Hypothalamus (tissue), 51 donors: ENCODE measurements around the gene ZNF605.
"Not testable (repeated sequence)": the region's sequence is repeated elsewhere in the genome, so short reads cannot be mapped to it uniquely, and the experiment has no call there.

Experiments
- DNase-seq, 51 donors: peaks; one replicate each; lab custom pipeline; 2025; lab: John Stamatoyannopoulos, UW

ZNF605 gene

DNA sequence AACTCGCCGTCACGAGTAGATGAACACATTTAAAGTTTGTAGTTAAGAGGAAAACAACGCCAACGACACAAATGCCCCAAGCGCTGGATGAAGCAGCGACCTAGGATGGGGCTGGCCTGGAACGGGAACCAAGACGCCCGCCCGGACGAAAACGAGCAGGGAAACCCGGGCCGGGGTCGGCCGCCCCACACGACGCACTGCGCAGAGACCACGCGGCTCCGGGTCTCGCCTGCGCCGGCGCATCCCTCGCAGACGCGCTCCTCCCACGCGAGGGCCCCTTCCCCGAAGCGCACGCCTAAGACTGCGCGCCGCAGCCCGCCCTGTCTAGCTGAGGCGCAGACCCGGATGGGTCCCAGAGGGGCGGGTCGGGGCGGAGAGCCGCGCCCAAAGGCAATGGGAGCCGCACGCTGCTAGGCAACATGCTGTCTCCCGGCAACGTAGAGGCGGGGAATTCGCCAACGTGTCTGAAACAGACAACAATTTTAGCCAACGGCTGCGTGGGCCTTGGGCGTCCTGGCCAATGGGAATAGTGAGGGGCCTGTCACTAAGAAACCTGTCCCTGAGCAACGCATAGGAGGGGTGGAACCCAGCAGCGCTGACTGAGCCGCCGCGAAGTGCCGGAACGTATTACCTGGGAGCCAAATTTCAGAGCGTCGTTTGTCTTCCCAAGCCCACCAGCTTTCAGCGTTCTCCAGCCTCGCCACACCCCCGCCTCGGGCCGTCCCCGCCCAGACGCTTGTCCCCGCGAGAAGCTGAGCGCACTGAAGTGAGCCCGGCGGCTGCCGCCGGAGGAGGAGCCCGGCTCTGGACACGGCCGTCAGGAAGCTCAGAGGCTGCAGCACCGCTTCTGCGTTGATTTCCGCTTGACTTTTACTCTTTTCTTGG lies 47.7 kb downstream of the ZNF605 start:
- DNase-seq: peak; percentile 38 to 97 (median 91)

DNA sequence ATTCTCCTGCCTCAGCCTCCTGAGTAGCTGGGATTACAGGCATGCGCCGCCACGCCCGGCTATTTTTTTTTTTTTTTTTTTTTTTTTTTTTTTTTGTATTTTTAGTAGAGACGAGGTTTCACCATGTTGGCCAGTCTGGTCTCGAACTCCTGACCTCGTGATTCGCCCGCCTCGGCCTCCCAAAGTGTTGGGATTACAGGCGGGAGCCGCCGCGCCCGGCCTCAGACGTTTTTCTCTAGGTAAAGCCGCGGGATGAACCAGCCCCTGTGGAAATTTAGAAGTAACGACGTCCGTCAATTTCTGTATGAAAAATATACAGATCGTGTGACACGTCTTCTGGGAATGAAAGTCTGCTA lies 48.3 kb downstream of the ZNF605 start:
- DNase-seq: peak in 1 of 51 donors; percentile 34

DNA sequence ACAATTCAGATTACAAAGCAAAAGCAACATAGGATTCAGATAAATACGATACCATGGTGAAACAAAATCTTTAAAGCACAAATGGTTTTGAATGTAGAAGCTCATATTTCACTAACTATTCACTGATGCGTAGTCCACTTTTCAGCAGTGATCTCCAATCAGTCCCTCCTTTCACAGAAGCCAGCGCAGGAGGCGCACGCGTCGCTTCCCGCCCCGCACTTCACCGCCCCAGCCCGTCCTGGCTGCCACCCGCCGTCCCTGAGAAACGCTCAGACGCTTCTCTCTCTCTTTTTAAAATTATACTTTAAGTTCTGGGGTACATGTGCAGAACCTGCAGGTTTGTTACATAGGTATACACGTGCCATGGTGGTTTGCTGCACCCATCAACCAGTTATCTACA lies 48.9 kb downstream of the ZNF605 start:
- DNase-seq: peak in 3 of 51 donors; percentile 2 to 9 (median 8)

DNA sequence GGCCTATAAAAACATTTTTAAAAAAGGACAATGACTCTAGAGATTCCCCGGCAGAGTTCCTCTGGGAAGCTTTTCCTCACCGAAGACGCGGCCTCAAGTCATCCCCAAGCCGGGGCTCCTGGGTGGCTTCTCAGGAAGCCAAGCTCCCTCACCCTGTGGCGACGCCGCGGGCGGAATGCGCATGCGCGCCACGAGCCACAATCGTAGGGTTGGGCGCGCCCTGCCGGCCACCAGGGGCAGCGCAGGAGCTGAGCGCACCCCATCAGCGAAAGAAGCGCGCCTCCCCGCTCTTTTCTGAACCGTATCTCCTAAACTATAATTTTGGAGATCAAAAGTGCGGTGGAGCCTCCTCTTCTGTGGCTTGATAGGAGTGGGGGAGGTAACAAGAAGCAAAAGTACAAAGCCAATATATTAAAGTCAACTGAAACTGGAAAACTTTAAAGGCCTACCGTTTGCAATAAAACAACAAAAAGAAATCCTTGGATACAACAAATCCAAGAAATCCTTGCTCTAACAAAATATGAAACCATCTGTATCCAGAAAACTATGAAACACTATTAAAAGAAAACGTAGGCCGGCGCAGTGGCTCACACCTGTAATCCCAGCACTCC lies 51.3 kb downstream of the ZNF605 start:
- DNase-seq: peak in 44 of 51 donors; percentile 1 to 76 (median 37)

DNA sequence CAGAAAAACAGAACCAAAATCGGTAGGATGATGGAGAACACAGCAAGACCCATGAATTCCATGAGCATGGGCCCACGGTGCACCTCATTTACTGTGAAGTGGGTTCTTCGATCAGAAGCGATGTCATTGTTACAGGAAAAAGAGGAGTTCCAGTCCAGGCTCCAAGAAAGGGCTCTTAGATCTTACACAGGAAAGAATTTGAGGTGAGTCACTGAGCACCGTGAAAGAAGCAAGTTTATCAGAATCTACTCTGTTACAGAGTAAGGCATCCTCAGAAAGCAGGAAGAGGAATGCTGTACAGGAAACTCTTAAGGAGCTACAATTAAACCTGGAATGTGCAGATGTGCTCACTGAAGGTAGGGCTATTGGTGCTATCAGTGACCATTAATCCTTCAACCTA lies 57.1 kb downstream of the ZNF605 start:
- no peak for DNase-seq

DNA sequence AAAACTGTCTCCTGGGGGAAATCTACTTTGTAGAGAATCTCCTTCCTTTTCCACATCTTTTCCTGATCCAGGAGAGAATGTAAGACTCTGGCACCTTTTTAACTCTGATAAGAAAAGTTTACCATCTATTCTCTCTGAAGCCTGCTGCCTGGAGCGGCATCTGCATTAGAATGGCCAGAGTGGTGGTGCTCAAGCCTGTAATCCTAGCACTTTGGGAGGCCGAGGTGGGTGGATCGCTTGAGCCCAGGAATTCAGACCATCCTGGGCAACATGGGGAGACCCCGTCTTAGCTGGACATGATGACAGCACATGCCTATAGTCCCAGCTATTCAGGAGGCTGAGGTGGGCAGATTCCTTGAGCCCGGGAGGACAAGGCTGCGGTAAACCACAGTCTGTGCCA lies 67.3 kb downstream of the ZNF605 start:
- no peak for DNase-seq

DNA sequence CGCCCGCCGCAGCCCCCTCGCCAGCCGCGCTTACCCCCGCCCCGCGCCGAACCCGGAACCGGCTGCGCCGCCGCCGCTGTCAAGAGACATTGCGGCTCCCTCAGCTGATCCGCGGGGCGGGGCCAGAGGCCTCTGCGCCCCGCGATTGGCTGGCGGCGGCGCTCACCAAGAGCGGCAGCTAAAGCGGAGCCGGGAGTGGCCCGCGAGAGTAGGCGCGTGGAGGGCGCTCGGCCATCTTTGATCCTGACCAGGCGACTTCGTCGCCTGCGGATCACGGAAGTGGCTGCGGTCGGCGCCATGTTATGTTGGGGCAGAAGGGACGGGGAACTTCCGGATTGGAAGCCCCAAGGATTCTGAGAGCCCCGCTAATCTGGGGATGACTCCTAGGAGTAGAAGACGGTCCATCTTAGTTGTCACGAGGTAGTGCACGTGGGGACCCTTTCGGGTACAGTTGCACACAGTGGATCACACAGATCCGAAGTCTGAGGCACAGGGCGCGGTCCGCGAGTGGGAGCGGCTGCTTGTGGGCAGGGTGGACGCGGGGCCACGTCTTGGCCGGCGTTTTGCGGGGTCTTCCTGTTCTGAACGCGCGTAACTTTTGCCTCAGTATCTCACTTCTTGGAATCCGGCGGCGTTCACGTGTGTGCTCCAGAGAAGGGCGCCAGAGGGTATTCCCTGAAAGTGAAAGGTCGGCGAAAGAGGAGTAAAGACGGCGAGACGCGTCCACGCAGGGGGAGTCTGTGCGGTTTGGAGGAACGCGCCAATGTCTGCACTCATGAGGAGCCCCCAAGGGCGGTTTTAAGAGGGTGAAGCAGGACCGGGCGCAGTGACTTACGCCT lies 68.4 kb downstream of the ZNF605 start, which contains the start of gene CHFR:
TSS of gene CHFR (minus strand) at position 93 of the 839 bp plus-strand sequence. CDS start 277 bp downstream, outside the sequence.
- DNase-seq: peak; percentile 35 to 98 (median 95)

DNA sequence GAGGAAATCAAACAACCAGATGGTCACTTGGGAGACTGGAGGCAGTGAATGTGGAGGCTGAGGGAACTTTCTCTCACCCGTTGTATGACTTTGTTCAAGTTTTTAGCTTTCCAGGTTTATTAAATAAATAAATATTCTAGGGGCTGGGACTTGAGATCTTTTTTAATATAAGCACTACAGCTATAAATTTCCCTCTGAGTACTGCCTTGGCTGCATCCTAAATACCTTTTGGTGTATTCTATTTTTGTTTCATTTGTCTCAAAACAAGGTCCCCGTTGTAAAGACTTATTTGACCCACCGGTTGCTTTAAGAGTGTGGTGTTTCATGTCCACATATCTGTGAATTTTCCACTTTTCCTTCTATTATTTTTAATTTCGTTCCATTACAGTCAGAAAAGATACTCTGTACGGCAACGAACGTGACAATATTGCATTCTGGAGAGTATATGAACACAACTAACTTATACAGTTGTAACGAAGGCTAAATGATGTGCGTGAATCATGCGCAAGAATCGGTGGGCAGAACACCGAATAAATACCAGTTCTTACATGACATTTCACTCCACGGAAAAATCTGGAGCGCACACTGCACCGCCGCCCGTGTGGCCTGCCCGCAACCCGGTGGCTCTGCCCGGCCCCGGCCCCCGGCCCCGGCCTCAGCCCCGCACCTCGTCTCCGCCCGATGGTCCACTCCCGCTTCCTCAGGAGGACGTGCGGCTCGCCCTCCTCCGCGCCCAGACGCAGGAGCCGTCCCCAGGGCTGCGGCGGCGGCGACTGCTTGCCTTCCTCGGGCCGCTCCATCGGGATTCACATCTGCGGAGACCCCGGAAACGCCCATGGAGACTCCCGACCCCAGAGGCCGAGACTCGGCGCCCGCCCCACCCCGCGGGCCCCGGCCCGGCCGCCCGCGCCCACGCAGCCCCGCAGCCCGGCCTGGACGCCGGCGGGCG lies 69.3 kb downstream of the ZNF605 start:
- peak in 11 of 51 donors; percentile 23 to 73 (median 44) for DNase-seq

DNA sequence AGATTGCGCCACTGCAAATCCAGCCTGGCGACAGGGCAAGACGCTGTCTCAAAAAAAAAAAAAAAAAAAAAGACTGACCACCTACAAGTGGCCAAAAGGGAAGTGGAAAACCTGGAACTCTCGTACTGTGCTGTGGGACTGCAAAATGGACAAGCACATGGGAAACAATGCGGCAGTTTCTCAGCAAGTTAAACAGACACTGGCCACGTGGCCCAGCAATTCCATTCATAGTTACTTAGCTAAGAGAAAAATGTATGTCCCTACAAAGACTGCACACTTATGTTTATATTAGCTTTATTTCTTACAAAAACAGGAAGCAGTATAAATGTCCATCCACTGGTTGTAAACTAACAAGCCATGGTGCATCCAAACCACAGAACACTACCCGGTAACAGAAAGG lies 74.3 kb downstream of the ZNF605 start:
- DNase-seq: no peak

DNA sequence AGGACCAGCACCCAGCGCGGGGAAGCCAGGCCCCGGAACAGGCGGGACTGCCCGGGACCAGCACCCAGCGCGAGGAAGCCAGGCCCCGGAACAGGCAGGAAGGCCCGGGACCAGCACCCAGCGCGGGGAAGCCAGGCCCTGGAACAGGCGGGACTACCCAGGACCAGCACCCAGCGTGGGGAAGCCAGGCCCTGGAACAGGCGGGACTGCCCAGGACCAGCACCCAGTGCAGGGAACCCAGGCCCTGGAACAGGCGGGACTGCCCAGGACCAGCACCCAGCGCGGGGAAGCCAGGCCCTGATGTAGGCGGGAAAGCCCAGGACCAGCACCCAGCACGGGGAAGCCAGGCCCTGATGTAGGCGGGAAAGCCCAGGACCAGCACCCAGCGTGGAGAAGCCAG lies 81.5 kb downstream of the ZNF605 start:
- not testable (repeated sequence) for DNase-seq

DNA sequence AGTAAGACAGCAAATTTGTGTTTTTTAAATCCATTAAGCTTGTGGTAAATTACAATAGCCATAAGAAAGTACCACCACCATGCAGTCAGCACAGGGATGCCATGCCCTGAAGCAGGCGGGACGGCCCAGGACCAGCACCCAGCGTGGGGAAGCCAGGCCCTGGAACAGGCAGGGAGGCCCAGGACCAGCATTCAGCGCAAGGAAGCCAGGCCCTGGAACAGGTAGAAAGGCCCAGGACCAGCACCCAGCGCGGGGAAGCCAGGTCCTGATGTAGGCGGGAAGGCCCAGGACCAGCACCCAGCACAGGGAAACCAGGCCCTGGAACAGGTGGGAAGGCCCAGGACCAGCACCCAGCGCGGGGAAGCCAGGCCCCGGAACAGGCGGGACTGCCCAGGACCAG lies 81.9 kb downstream of the ZNF605 start:
- no peak for DNase-seq

DNA sequence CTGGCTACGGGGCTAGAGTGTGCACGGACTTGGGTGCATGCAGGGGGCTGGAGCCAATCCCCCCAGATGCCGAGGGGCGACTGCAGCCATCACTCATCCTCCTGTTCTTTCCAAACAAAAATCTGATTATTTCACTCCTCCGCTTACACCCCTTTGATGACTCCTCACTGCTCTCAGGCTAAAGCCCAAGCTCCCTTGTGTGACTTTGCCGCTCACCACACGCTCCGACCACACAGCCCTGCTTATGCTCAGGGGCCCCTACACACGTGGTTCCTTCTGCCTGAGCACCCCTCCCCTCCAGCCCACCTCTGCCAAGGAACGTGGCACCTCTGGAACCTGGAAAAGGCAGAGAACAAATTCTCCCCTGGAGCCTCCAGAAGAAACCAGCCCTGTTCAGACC lies 82.4 kb downstream of the ZNF605 start:
- DNase-seq: no peak

DNA sequence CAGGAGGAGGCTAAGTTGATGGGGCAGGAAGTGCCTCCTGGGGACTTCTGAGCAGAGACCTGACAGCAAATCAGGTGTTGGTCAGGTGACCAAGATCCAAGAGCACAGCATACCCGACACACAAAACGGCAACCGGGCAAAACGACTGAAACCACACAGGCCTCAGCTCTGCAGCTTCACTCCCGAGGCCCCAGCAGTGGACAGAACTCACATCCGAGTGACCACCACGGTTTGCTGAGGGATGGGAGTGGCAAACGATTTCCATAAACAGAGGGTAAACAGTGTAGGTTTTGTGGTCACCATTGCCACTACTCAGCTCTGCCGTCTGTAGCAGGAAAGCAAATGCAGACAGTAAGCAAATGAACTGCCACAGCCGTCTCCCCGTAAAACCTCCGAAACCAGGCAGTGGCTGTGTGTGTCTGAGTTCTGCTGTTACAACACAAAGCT lies 83.1 kb downstream of the ZNF605 start:
- DNase-seq: no peak

DNA sequence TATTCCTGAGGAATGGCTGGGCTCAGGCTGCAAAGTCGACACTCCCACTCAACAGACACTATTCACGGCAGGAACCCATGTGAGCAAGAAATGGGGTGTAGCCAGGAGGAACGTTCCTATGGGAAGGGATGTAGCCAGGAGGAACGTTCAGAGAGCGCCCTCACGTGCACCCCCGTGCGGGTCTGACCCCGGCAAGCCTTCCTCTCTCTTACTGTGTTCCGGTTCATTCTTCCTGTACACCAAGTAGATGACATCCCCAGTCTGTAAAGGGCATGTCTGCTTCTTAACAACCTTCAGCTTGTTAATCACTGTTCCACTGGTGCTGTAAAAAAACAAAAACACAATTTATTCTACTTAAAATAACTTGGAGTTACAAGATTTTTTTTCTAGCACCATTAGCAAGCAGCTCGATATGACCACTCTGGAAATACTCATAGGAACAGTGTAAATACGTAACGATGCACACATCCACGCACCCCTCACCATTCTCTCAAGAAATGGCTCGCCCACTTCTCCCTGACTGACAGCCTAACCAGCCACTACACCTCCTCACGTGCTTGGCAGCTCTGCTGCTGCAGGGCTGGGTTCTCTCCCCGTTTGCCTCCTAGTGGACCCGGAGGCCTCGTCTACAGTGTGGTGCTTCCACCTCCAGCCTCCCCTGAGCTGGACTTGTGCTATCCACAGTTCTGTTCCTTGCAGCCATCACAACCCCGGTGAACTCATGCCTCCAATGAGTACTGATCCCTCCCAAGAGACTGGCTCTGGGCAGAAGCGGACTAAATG lies 83.8 kb downstream of the ZNF605 start:
- no peak for DNase-seq

DNA sequence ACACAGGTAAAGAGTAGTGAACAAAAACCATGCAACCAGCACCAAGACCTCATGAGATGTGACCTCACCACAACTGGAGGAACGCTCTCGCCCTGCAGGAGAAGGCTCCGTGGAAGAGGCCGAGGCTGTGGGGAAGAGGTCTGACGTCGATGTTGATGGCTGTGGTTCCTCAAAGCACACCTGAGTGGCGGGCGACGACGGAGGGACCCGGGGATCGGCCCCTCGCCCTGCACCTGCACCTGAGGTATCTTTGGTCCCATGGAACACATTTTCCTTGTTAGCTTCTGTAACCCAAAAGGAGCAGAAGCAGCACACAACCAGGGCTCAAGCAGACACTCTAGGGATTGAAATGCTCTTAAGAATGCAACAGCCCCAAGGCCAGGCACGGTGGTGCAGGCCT lies 86.6 kb downstream of the ZNF605 start:
- no peak for DNase-seq
